HEK293 (cell line): Measurements from ENCODE around the gene PLB1.

Experiments
- CTCF ChIA-PET: fragments of 350-600 bp; formaldehyde crosslinking; extraction: SDS; loops from one replicate; lab custom pipeline; 2021; ENCODE audit warnings: antibody characterized with exemption; lab: Yijun Ruan, JAX
- POLR2A ChIA-PET: fragments of 300-600 bp; formaldehyde crosslinking; extraction: SDS; loops from one replicate; lab custom pipeline; 2020; ENCODE audit warnings: antibody characterized with exemption, inconsistent platforms; lab: Yijun Ruan, JAX
- H3K27ac ChIP-seq: fragments of 200-500 bp; sonication (Bioruptor generic); 2 replicates; pipeline ENCODE4 v1.5.1; 2014; ENCODE audit warnings: low read depth, low read length, control low read depth, inconsistent platforms; ENCODE audit errors: extremely low read depth
- H3K36me3 ChIP-seq, 2 experiments: fragments of 200-500 bp in 1 of 2; sonication (Bioruptor generic) in 1 of 2; 1 replicate in 1 of 2; 2 replicates in 1 of 2; pipeline ENCODE4 v1.5.1; 2014 to 2017; ENCODE audit warnings: inconsistent platforms in 2 of 2, low read length in 2 of 2; ENCODE audit not compliant: control insufficient read depth in 2 of 2, insufficient read depth in 1 of 2
- H3K4me1 ChIP-seq: fragments of 200-500 bp; sonication (Bioruptor generic); 2 replicates; pipeline ENCODE4 v1.5.1; 2014; ENCODE audit warnings: mild to moderate bottlenecking, low read length, inconsistent platforms; ENCODE audit not compliant: control insufficient read depth, insufficient read depth
- H3K4me3 ChIP-seq: 2 replicates; pipeline ENCODE4 v1.5.1; 2011; ENCODE audit warnings: low read depth, mild to moderate bottlenecking, control low read depth, low read length, moderate library complexity
- H3K9me3 ChIP-seq: fragments of 200-500 bp; sonication (Bioruptor generic); 2 replicates; pipeline ENCODE4 v1.5.1; 2014; ENCODE audit warnings: low read depth, low read length, inconsistent platforms; ENCODE audit not compliant: control insufficient read depth, insufficient read depth
- GLI2 ChIP-seq: fragments of 450-650 bp; formaldehyde crosslinking; IDR thresholded peaks from 2 replicates; pipeline ENCODE4; 2017; ENCODE audit warnings: missing biosample characterization, missing genetic modification characterization, low read depth, borderline replicate concordance
- HOXD13 ChIP-seq: sonication (generic); formaldehyde crosslinking; IDR thresholded peaks from 2 replicates; pipeline ENCODE4 v1.8.0; 2022; ENCODE audit warnings: missing genetic modification reagents, borderline replicate concordance
- SP2 ChIP-seq: fragments of 450-650 bp; formaldehyde crosslinking; IDR thresholded peaks from 2 replicates; pipeline ENCODE4 v1.5.1; 2016; ENCODE audit warnings: missing biosample characterization, missing genetic modification characterization
- ZBTB17 ChIP-seq: fragments of 450-650 bp; formaldehyde crosslinking; IDR thresholded peaks from 2 replicates; pipeline ENCODE4 v1.5.1; 2016; ENCODE audit warnings: missing biosample characterization, missing genetic modification characterization
- ZBTB21 ChIP-seq: fragments of 450-650 bp; formaldehyde crosslinking; IDR thresholded peaks from 2 replicates; pipeline ENCODE4 v1.5.1; 2017; ENCODE audit warnings: missing biosample characterization, missing genetic modification characterization
- ZNF16 ChIP-seq: fragments of 450-650 bp; formaldehyde crosslinking; IDR thresholded peaks from 2 replicates; pipeline ENCODE4 v1.5.1; 2016; ENCODE audit warnings: low read depth, missing biosample characterization, missing genetic modification characterization
- ZNF174 ChIP-seq: fragments of 450-650 bp; formaldehyde crosslinking; IDR thresholded peaks from 2 replicates; pipeline ENCODE4 v1.5.0; 2017; ENCODE audit warnings: missing biosample characterization, mild to moderate bottlenecking, missing genetic modification characterization
- ZNF366 ChIP-seq: fragments of 450-650 bp; formaldehyde crosslinking; conservative IDR thresholded peaks from 2 replicates; pipeline ENCODE4 v1.5.1; 2016; ENCODE audit warnings: missing biosample characterization, missing genetic modification characterization
- ZNF433 ChIP-seq: fragments of 450-650 bp; formaldehyde crosslinking; IDR thresholded peaks from 2 replicates; pipeline ENCODE4 v1.5.1; 2016; ENCODE audit warnings: missing biosample characterization, missing genetic modification characterization, low read depth
- ZNF510 ChIP-seq: fragments of 450-650 bp; formaldehyde crosslinking; IDR thresholded peaks from 2 replicates; pipeline ENCODE4 v1.5.1; 2018; ENCODE audit warnings: mild to moderate bottlenecking, missing genetic modification characterization, missing biosample characterization; ENCODE audit not compliant: insufficient replicate concordance
- ZNF549 ChIP-seq: fragments of 450-650 bp; IDR thresholded peaks from 2 replicates; pipeline ENCODE4 v1.5.1; 2018; ENCODE audit warnings: missing biosample characterization, missing genetic modification characterization, mild to moderate bottlenecking, inconsistent platforms, moderate library complexity
- ZNF560 ChIP-seq: fragments of 450-650 bp; formaldehyde crosslinking; IDR thresholded peaks from 2 replicates; pipeline ENCODE4 v1.5.1; 2017; ENCODE audit warnings: missing biosample characterization, missing genetic modification characterization, borderline replicate concordance
- ZNF561 ChIP-seq: fragments of 450-650 bp; IDR thresholded peaks from 2 replicates; pipeline ENCODE4 v1.5.1; 2018; ENCODE audit warnings: missing biosample characterization, missing genetic modification characterization, borderline replicate concordance
- ZNF610 ChIP-seq: fragments of 450-650 bp; formaldehyde crosslinking; IDR thresholded peaks from 2 replicates; pipeline ENCODE4 v1.5.1; 2016; ENCODE audit warnings: missing biosample characterization, missing genetic modification characterization, borderline replicate concordance
- ZNF623 ChIP-seq: fragments of 450-650 bp; formaldehyde crosslinking; IDR thresholded peaks from 2 replicates; pipeline ENCODE4 v1.5.1; 2016; ENCODE audit warnings: missing biosample characterization, missing genetic modification characterization
- ZNF660 ChIP-seq: fragments of 450-650 bp; IDR thresholded peaks from 2 replicates; pipeline ENCODE4 v1.5.1; 2018; ENCODE audit warnings: missing biosample characterization, mild to moderate bottlenecking, missing genetic modification characterization
- ZNF677 ChIP-seq: fragments of 450-650 bp; IDR thresholded peaks from 2 replicates; pipeline ENCODE4 v1.5.0; 2018; ENCODE audit warnings: missing biosample characterization, mild to moderate bottlenecking, missing genetic modification characterization, moderate library complexity
- ZNF707 ChIP-seq: fragments of 450-650 bp; formaldehyde crosslinking; IDR thresholded peaks from 2 replicates; pipeline ENCODE4 v1.5.1; 2016; ENCODE audit warnings: missing biosample characterization, missing genetic modification characterization
- ZNF777 ChIP-seq: fragments of 450-650 bp; formaldehyde crosslinking; IDR thresholded peaks from 2 replicates; pipeline ENCODE4 v1.5.1; 2017; ENCODE audit warnings: missing biosample characterization, missing genetic modification characterization, borderline replicate concordance
- ZSCAN30 ChIP-seq: fragments of 450-650 bp; IDR thresholded peaks from 2 replicates; pipeline ENCODE4 v1.5.1; 2018; ENCODE audit warnings: missing biosample characterization, mild to moderate bottlenecking, missing genetic modification characterization, moderate library complexity
- TF ChIP-seq, protein P1 (sequence below): fragments of 450-650 bp; formaldehyde crosslinking; IDR thresholded peaks from 2 replicates; pipeline ENCODE4 v1.5.1; 2017; ENCODE audit warnings: missing biosample characterization, missing genetic modification characterization
- TF ChIP-seq, protein P2 (sequence below): fragments of 450-650 bp; formaldehyde crosslinking; IDR thresholded peaks from 2 replicates; pipeline ENCODE4 v1.5.1; 2016; ENCODE audit warnings: missing biosample characterization, missing genetic modification characterization
- TF ChIP-seq, protein P3 (sequence below): fragments of 450-650 bp; formaldehyde crosslinking; IDR thresholded peaks from 2 replicates; pipeline ENCODE4 v1.5.1; 2016; ENCODE audit warnings: missing biosample characterization, missing genetic modification characterization
- TF ChIP-seq, protein P4 (sequence below): fragments of 450-650 bp; formaldehyde crosslinking; IDR thresholded peaks from 2 replicates; pipeline ENCODE4 v1.5.1; 2016; ENCODE audit warnings: missing biosample characterization, missing genetic modification characterization, borderline replicate concordance
- TF ChIP-seq, protein P5 (sequence below): fragments of 450-650 bp; formaldehyde crosslinking; IDR thresholded peaks from 2 replicates; pipeline ENCODE4 v1.5.1; 2016; ENCODE audit warnings: missing biosample characterization, missing genetic modification characterization

The PLB1 gene

DNA sequence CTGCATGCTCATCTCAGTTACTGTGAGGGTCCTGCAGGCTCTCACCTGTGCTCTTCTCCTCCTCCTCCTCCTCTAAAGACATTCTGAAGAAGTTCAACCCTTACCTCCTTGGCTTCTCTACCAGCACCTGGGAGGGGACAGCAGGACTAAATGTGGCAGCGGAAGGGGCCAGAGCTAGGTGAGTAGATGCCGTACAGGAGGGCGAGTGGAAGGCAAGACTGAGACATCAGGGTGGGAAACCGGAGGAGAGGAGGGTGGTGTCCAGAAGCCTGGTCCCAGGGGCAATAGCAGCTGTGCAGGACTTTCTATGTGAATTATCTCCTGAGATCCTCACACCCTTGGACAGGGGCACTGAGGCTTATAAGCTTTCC lies 124.9 kb downstream of the PLB1 start (continued):
- TF ChIP-seq, protein P1, sequence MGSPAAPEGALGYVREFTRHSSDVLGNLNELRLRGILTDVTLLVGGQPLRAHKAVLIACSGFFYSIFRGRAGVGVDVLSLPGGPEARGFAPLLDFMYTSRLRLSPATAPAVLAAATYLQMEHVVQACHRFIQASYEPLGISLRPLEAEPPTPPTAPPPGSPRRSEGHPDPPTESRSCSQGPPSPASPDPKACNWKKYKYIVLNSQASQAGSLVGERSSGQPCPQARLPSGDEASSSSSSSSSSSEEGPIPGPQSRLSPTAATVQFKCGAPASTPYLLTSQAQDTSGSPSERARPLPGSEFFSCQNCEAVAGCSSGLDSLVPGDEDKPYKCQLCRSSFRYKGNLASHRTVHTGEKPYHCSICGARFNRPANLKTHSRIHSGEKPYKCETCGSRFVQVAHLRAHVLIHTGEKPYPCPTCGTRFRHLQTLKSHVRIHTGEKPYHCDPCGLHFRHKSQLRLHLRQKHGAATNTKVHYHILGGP (tag by site-specific recombination), result no peak
- no peak for TF ChIP-seq ZNF623 (tag by site-specific recombination)

DNA sequence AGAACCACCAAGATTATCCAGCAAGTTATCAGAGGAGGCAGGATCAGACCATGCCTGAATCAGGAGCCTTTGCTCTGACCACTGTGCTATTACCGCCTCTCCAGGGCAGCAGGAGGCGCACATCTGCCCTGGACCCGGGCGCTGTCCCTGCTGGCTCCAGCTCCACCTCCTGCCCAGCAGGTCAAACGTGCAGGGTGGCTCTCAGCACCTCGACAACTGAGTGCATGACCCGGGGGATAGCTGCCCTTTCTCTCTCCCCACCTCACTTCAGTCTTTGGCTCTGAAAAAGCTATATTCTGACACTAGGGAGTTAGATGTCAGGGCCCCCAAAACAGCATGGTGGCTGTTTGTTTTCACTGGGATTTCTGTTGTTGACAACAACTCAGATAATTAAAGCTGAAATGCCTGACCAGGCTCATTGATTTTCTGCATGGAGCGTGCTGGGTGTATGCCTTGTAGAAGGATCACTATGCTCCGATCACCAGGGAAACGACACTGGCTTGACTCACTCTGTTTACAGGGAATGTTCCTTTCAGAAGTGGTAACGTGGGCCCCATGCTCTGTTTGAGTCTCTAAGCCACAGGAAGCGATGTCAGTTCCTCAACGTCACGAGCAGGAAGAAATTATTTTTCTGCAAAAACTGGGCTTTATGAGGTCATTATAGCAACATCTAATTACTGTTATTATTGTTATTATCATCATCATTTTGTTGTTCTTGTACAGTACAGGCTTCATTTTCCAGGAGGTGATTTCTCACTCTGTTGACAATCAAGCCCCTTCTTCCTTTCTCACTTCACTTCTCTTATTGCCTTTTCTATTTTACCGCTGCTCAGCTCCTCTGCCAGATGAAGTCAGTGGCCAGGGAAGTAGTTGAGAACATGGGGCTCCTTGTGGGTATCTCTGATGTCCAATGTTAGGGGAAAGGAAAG lies 125.6 kb downstream of the PLB1 start:
- ChIA-PET CTCF (interaction anchor here (0.7 to 2.5 kb wide), 9 partner anchors 9 to 188 kb away, joined by 3 to 10 read pairs (median 4); no protein-coding TSS in a partner anchor), POLR2A (interaction anchor here (0.8 to 1.5 kb wide), 2 partner anchors 27 to 130 kb away, joined by 3 to 4 read pairs; partner anchors contain the start of gene PPP1CB)
- H3K4me1 ChIP-seq, result no peaks in the 10 kb centered on the region
- no peaks in the 10 kb centered on the region for H3K36me3 ChIP-seq
- H3K9me3 ChIP-seq, result no peaks in the 10 kb centered on the region
- H3K27ac ChIP-seq, result no peak overlapping the region
- H3K4me3 ChIP-seq, result no peak overlapping the region
- TF ChIP-seq, protein P2, sequence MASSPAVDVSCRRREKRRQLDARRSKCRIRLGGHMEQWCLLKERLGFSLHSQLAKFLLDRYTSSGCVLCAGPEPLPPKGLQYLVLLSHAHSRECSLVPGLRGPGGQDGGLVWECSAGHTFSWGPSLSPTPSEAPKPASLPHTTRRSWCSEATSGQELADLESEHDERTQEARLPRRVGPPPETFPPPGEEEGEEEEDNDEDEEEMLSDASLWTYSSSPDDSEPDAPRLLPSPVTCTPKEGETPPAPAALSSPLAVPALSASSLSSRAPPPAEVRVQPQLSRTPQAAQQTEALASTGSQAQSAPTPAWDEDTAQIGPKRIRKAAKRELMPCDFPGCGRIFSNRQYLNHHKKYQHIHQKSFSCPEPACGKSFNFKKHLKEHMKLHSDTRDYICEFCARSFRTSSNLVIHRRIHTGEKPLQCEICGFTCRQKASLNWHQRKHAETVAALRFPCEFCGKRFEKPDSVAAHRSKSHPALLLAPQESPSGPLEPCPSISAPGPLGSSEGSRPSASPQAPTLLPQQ, result peak; percentile 91
- TF ChIP-seq ZNF777 (tag by site-specific recombination) (no peak), SP2 (no peak), ZNF174 (tag by site-specific recombination) (no peak), ZBTB17 (tag by site-specific recombination) (peak; percentile 45; the same call in 1 of the 2 replicates), ZNF510 (tag by site-specific recombination) (no peak), ZNF677 (tag by site-specific recombination) (no peak), ZNF561 (tag by site-specific recombination) (no peak), ZNF433 (tag by site-specific recombination) (no peak), ZNF549 (tag by site-specific recombination) (no peak), GLI2 (tag by site-specific recombination) (no peak), ZNF560 (tag by site-specific recombination) (no peak), ZNF660 (tag by site-specific recombination) (no peak), ZNF707 (tag by site-specific recombination) (no peak), ZSCAN30 (tag by site-specific recombination) (no peak), HOXD13 (no peak), ZNF16 (tag by site-specific recombination) (no peak), ZBTB21 (tag by site-specific recombination) (peak; percentile 76), ZNF366 (tag by site-specific recombination) (peak; percentile 38; the same call in 1 of the 2 replicates), ZNF610 (tag by site-specific recombination) (no peak)
- TF ChIP-seq, protein P3, sequence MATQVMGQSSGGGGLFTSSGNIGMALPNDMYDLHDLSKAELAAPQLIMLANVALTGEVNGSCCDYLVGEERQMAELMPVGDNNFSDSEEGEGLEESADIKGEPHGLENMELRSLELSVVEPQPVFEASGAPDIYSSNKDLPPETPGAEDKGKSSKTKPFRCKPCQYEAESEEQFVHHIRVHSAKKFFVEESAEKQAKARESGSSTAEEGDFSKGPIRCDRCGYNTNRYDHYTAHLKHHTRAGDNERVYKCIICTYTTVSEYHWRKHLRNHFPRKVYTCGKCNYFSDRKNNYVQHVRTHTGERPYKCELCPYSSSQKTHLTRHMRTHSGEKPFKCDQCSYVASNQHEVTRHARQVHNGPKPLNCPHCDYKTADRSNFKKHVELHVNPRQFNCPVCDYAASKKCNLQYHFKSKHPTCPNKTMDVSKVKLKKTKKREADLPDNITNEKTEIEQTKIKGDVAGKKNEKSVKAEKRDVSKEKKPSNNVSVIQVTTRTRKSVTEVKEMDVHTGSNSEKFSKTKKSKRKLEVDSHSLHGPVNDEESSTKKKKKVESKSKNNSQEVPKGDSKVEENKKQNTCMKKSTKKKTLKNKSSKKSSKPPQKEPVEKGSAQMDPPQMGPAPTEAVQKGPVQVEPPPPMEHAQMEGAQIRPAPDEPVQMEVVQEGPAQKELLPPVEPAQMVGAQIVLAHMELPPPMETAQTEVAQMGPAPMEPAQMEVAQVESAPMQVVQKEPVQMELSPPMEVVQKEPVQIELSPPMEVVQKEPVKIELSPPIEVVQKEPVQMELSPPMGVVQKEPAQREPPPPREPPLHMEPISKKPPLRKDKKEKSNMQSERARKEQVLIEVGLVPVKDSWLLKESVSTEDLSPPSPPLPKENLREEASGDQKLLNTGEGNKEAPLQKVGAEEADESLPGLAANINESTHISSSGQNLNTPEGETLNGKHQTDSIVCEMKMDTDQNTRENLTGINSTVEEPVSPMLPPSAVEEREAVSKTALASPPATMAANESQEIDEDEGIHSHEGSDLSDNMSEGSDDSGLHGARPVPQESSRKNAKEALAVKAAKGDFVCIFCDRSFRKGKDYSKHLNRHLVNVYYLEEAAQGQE (tag by site-specific recombination), result no peak
- TF ChIP-seq, protein P4, sequence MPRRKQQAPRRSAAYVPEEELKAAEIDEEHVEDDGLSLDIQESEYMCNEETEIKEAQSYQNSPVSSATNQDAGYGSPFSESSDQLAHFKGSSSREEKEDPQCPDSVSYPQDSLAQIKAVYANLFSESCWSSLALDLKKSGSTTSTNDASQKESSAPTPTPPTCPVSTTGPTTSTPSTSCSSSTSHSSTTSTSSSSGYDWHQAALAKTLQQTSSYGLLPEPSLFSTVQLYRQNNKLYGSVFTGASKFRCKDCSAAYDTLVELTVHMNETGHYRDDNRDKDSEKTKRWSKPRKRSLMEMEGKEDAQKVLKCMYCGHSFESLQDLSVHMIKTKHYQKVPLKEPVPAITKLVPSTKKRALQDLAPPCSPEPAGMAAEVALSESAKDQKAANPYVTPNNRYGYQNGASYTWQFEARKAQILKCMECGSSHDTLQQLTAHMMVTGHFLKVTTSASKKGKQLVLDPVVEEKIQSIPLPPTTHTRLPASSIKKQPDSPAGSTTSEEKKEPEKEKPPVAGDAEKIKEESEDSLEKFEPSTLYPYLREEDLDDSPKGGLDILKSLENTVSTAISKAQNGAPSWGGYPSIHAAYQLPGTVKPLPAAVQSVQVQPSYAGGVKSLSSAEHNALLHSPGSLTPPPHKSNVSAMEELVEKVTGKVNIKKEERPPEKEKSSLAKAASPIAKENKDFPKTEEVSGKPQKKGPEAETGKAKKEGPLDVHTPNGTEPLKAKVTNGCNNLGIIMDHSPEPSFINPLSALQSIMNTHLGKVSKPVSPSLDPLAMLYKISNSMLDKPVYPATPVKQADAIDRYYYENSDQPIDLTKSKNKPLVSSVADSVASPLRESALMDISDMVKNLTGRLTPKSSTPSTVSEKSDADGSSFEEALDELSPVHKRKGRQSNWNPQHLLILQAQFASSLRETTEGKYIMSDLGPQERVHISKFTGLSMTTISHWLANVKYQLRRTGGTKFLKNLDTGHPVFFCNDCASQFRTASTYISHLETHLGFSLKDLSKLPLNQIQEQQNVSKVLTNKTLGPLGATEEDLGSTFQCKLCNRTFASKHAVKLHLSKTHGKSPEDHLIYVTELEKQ (tag by site-specific recombination), result no peak
- TF ChIP-seq, protein P5, sequence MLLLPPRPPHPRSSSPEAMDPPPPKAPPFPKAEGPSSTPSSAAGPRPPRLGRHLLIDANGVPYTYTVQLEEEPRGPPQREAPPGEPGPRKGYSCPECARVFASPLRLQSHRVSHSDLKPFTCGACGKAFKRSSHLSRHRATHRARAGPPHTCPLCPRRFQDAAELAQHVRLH (tag by site-specific recombination), result no peak
